A673 (cell line): ENCODE data around the gene PPARG.

Source experiments
- EZH2 ChIP-seq: fragments of 200-600 bp; sonication (generic); IDR thresholded peaks from 2 replicates; pipeline ENCODE4 v1.6.1; 2017; ENCODE audit warnings: borderline replicate concordance, low read depth, mild to moderate bottlenecking, mixed read lengths, antibody characterized with exemption, low read length; ENCODE audit not compliant: poor library complexity, severe bottlenecking
- TF ChIP-seq, protein P1 (sequence below): fragments of 300-800, 200-600 bp; sonication (generic); conservative IDR thresholded peaks from 2 replicates; pipeline ENCODE4 v1.5.1; 2017; ENCODE audit warnings: low read depth, mild to moderate bottlenecking, antibody characterized with exemption, low read length, moderate library complexity, mixed read lengths

DNA sequence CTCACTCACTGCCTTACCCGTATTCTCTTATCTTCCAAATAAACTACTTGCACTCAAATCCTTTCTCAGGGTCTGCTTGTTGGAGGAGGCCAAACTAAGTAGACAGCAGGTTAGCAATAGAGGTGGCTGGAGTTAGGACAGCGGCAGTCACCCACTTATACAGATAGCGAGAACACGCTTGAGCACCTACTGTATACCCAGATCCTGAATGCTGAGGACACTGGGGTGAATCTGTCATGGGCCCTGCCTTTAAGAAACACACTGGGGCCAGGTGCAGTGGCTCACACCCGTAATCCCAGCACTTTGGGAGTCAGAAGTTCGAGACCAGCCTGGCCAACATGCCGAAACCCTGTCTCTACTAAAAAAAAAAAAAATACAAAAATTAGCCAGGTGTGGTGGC is 157.4 kb downstream of the PPARG start:
- TF ChIP-seq, protein P1, sequence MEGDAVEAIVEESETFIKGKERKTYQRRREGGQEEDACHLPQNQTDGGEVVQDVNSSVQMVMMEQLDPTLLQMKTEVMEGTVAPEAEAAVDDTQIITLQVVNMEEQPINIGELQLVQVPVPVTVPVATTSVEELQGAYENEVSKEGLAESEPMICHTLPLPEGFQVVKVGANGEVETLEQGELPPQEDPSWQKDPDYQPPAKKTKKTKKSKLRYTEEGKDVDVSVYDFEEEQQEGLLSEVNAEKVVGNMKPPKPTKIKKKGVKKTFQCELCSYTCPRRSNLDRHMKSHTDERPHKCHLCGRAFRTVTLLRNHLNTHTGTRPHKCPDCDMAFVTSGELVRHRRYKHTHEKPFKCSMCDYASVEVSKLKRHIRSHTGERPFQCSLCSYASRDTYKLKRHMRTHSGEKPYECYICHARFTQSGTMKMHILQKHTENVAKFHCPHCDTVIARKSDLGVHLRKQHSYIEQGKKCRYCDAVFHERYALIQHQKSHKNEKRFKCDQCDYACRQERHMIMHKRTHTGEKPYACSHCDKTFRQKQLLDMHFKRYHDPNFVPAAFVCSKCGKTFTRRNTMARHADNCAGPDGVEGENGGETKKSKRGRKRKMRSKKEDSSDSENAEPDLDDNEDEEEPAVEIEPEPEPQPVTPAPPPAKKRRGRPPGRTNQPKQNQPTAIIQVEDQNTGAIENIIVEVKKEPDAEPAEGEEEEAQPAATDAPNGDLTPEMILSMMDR, result no peak
- no peak for TF ChIP-seq EZH2
